GM23338 (cell line): Measurements from ENCODE around the gene SCNN1G. TPM values are rescaled to one million over a fixed set of nuclear protein-coding genes. Genes with fewer than 3 reads are reported as not detected.

Experiments
- ATAC-seq: fragments of 200-7000 bp; cut with Tn5 transposase; 3 replicates; pipeline ENCODE4 v1.9.1; 2020
- DNase-seq: peaks from one replicate; pipeline ENCODE4 v3.0.0-alpha.2; 2015; ENCODE audit warnings: low spot score
- H2AFZ ChIP-seq: fragments of 200-600 bp; sonication (generic); 2 replicates; pipeline ENCODE4 v1.8.0; 2016; ENCODE audit warnings: antibody characterized with exemption, mild to moderate bottlenecking, moderate library complexity
- H3F3A ChIP-seq: fragments of 200-600 bp; sonication (generic); replicated peaks from 2 replicates; pipeline ENCODE4 v1.8.0; 2017; ENCODE audit warnings: antibody characterized with exemption, mixed run types, low read depth
- H3K27ac ChIP-seq: fragments of 200-600 bp; sonication (generic); 2 replicates; pipeline ENCODE4 v1.6.1; 2016; ENCODE audit warnings: low read depth
- H3K27me3 ChIP-seq: fragments of 200-600 bp; sonication (generic); 2 replicates; pipeline ENCODE4 v1.8.0; 2016; ENCODE audit warnings: mild to moderate bottlenecking, mixed run types, moderate library complexity; ENCODE audit not compliant: insufficient read depth
- H3K36me3 ChIP-seq: fragments of 200-600 bp; sonication (generic); 2 replicates; pipeline ENCODE4 v1.8.0; 2016; ENCODE audit warnings: mild to moderate bottlenecking; ENCODE audit not compliant: insufficient read depth
- H3K4me1 ChIP-seq: fragments of 200-600 bp; sonication (generic); 2 replicates; pipeline ENCODE4 v1.8.0; 2016; ENCODE audit warnings: mild to moderate bottlenecking, moderate library complexity; ENCODE audit not compliant: insufficient read depth
- H3K4me2 ChIP-seq: fragments of 200-600 bp; sonication (generic); 2 replicates; pipeline ENCODE4 v1.7.1; 2017; ENCODE audit warnings: mixed run types
- H3K4me3 ChIP-seq: fragments of 200-600 bp; sonication (generic); 2 replicates; pipeline ENCODE4 v1.6.1; 2016; ENCODE audit warnings: mixed run types
- H3K79me2 ChIP-seq: fragments of 200-600 bp; sonication (generic); replicated peaks from 2 replicates; pipeline ENCODE4 v1.8.0; 2017; ENCODE audit warnings: mild to moderate bottlenecking; ENCODE audit not compliant: insufficient read depth
- H3K9me2 ChIP-seq: fragments of 200-600 bp; sonication (generic); 2 replicates; pipeline ENCODE4 v1.8.0; 2017; ENCODE audit not compliant: insufficient read depth
- H4K20me1 ChIP-seq: fragments of 200-600 bp; sonication (generic); replicated peaks from 2 replicates; pipeline ENCODE4 v1.8.0; 2017; ENCODE audit warnings: mild to moderate bottlenecking; ENCODE audit not compliant: insufficient read depth
- H3K27ac Mint-ChIP-seq: 2 replicates; pipeline ENCODE4 v1.8.0; 2020; ENCODE audit warnings: inconsistent platforms, mild to moderate bottlenecking, moderate library complexity, mixed read lengths
- H3K27me3 Mint-ChIP-seq: 3 replicates; pipeline ENCODE4 v1.8.0; 2022; ENCODE audit warnings: low read depth, mild to moderate bottlenecking, moderate library complexity, mixed read lengths, inconsistent platforms; ENCODE audit not compliant: insufficient read depth, poor library complexity
- H3K36me3 Mint-ChIP-seq: 3 replicates; pipeline ENCODE4 v1.8.0; 2021; ENCODE audit warnings: low read depth, mild to moderate bottlenecking, inconsistent platforms, moderate library complexity, mixed read lengths
- H3K4me1 Mint-ChIP-seq: 3 replicates; pipeline ENCODE4 v1.8.0; 2020; ENCODE audit warnings: mild to moderate bottlenecking, inconsistent platforms, mixed read lengths
- H3K4me3 Mint-ChIP-seq: 3 replicates; pipeline ENCODE4 v1.8.0; 2021; ENCODE audit warnings: moderate library complexity, mild to moderate bottlenecking, inconsistent platforms, mixed read lengths
- H3K9me3 Mint-ChIP-seq: 3 replicates; pipeline ENCODE4 v1.8.0; 2020; ENCODE audit warnings: moderate library complexity, mild to moderate bottlenecking, inconsistent platforms, mixed read lengths
- EZH2phosphoT487 ChIP-seq: fragments of 200-600 bp; sonication (generic); IDR thresholded peaks from one replicate; pipeline ENCODE4 v1.8.1; 2018; ENCODE audit warnings: antibody characterized with exemption; ENCODE audit not compliant: unreplicated experiment
- NANOG ChIP-seq: IDR thresholded peaks from 2 replicates; pipeline ENCODE4 v1.6.1; 2016; ENCODE audit warnings: antibody characterized with exemption, borderline replicate concordance
- POLR2AphosphoS5 ChIP-seq: IDR thresholded peaks from 2 replicates; pipeline ENCODE4 v1.6.1; 2016; ENCODE audit warnings: antibody characterized with exemption, low read depth
- STAT1 ChIP-seq: IDR thresholded peaks from one replicate; pipeline ENCODE4 v1.6.1; 2016; ENCODE audit warnings: antibody characterized with exemption; ENCODE audit not compliant: unreplicated experiment
- ZNF114 ChIP-seq: fragments of 250-450 bp; sonication (Bioruptor Pico); IDR thresholded peaks from 2 replicates; pipeline ENCODE4 v1.5.0; 2020; ENCODE audit warnings: mild to moderate bottlenecking, moderate library complexity
- ZNF331 ChIP-seq: fragments of 250-450 bp; sonication (Bioruptor Pico); IDR thresholded peaks from 2 replicates; pipeline ENCODE4 v1.5.0; 2020; ENCODE audit warnings: low read depth, mild to moderate bottlenecking, moderate library complexity
- polyA plus RNA-seq: library from polyadenylated mRNA; unstranded; fragments of >200 nt; fragmentation: Nextera tagmentation; extraction: Ambion mirVana; gene quantifications from 2 replicates; pipeline ENCODE4 v1.2.1, GENCODE V29; 2016
- total RNA-seq: library from RNA; depleted of rRNA; stranded (reverse); fragments of >200 nt; shearing (Covaris generic); gene quantifications from 2 replicates; pipeline ENCODE4 v1.2.3, GENCODE V29; 2014
- TF ChIP-seq, protein P1 (sequence below): IDR thresholded peaks from 2 replicates; pipeline ENCODE4 v1.6.1; 2016; ENCODE audit warnings: antibody characterized with exemption
- TF ChIP-seq, protein P2 (sequence below): IDR thresholded peaks from one replicate; pipeline ENCODE4 v1.6.1; 2018; ENCODE audit warnings: antibody characterized with exemption; ENCODE audit not compliant: unreplicated experiment
- TF ChIP-seq, protein P3 (sequence below), 2 experiments: fragments of 200-600 bp in 1 of 2; sonication (generic) in 1 of 2; conservative IDR thresholded peaks; 2 replicates each; pipeline versions ENCODE4 v1.5.1 to v1.6.1; 2016 to 2017; ENCODE audit warnings: antibody characterized with exemption in 2 of 2, low read depth in 2 of 2, mild to moderate bottlenecking in 2 of 2, moderate library complexity in 1 of 2

Gene SCNN1G
- total and polyA plus RNA-seq, 2 experiments from 2014 or later: 0.97 to 1.1 TPM

DNA sequence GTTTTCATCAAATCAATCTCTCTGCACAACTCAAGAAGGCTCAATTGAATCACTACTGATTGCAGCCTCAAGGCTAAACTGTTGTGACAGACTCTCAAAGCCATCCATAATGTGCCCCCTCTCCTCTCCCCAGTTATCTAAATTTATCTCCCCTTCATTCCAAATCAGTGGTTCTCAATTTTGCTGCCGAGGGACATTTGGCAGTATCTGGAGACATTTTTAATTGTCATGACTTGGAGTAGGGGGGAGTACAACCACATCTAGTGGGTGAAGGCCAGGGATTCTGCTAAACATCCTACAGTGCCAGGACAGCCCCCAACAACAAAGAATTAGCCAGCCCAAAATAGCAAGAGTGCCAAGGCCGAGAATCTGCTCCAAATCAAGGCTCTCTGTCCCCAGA is 42.4 kb upstream of the SCNN1G start:
- Mint-ChIP-seq H3K27me3 (peaks cover 5% of the 10 kb centered on the region), H3K4me3 (no peak overlapping the region), H3K27ac (no peak overlapping the region), H3K9me3 (peaks cover 5% of the 10 kb centered on the region; the same call in 1 of the 3 replicates), H3K36me3 (peaks cover 8% of the 10 kb centered on the region; the same call in 2 of the 3 replicates), H3K4me1 (peaks cover 19% of the 10 kb centered on the region)
- Histone ChIP-seq H2AFZ (no peak overlapping the region), H3K4me1 (peaks cover 17% of the 10 kb centered on the region), H3F3A (no peaks in the 10 kb centered on the region), H3K36me3 (no peaks in the 10 kb centered on the region), H3K27ac (no peak overlapping the region), H3K27me3 (no peaks in the 10 kb centered on the region), H3K79me2 (peaks cover 100% of the 10 kb centered on the region), H3K4me2 (no peak overlapping the region), H4K20me1 (peaks cover 31% of the 10 kb centered on the region), H3K9me2 (no peaks in the 10 kb centered on the region), H3K4me3 (no peak overlapping the region)
- ATAC-seq (no peak), DNase-seq (no peak)
- no peak for TF ChIP-seq ZNF114 (CRISPR knock-in tag)
- TF ChIP-seq STAT1: no peak
- TF ChIP-seq, protein P1, sequence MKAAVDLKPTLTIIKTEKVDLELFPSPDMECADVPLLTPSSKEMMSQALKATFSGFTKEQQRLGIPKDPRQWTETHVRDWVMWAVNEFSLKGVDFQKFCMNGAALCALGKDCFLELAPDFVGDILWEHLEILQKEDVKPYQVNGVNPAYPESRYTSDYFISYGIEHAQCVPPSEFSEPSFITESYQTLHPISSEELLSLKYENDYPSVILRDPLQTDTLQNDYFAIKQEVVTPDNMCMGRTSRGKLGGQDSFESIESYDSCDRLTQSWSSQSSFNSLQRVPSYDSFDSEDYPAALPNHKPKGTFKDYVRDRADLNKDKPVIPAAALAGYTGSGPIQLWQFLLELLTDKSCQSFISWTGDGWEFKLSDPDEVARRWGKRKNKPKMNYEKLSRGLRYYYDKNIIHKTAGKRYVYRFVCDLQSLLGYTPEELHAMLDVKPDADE: no peak

DNA sequence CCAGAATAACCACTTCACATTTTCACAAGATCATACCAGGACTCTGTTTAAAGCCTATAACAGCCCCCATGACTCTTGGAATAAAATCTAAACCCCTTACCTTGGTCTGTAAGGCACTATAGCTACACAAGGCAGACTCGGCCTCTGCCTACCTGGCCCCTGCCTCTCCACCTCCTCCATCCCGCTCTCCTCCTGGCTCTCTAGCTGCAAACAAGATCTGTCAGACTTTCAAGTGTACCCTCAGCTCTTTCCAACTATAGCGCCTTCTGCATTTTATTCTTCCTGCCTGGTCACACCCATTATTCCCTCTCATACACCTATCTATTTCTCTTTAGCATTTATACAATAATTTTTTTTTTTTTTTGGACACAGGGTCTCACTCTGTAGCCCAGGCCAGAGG is 41.5 kb upstream of the SCNN1G start:
- no peaks in the 10 kb centered on the region for H3K36me3 ChIP-seq
- H3K4me3 ChIP-seq: no peak overlapping the region
- ATAC-seq (no peak), DNase-seq (no peak)
- H3K27ac ChIP-seq: no peak overlapping the region
- peaks cover 32% of the 10 kb centered on the region for H4K20me1 ChIP-seq
- peaks cover 26% of the 10 kb centered on the region for H3K4me1 ChIP-seq
- no peaks in the 10 kb centered on the region for H3K9me2 ChIP-seq
- Mint-ChIP-seq H3K36me3 (peaks cover 5% of the 10 kb centered on the region; the same call in 1 of the 3 replicates), H3K27me3 (peaks cover 5% of the 10 kb centered on the region), H3K4me3 (no peak overlapping the region), H3K4me1 (peaks cover 27% of the 10 kb centered on the region), H3K27ac (no peak overlapping the region), H3K9me3 (peaks cover 1% of the 10 kb centered on the region; the same call in 1 of the 3 replicates)
- no peak overlapping the region for H3K4me2 ChIP-seq
- H3F3A ChIP-seq: no peaks in the 10 kb centered on the region
- H3K79me2 ChIP-seq: peaks cover 100% of the 10 kb centered on the region
- H2AFZ ChIP-seq: no peak overlapping the region
- no peaks in the 10 kb centered on the region for H3K27me3 ChIP-seq
- no peak for TF ChIP-seq POLR2AphosphoS5
- no peak for TF ChIP-seq EZH2phosphoT487
- no peak for TF ChIP-seq NANOG
- TF ChIP-seq ZNF331: no peak
- no peak for TF ChIP-seq STAT1
- TF ChIP-seq, protein P2, sequence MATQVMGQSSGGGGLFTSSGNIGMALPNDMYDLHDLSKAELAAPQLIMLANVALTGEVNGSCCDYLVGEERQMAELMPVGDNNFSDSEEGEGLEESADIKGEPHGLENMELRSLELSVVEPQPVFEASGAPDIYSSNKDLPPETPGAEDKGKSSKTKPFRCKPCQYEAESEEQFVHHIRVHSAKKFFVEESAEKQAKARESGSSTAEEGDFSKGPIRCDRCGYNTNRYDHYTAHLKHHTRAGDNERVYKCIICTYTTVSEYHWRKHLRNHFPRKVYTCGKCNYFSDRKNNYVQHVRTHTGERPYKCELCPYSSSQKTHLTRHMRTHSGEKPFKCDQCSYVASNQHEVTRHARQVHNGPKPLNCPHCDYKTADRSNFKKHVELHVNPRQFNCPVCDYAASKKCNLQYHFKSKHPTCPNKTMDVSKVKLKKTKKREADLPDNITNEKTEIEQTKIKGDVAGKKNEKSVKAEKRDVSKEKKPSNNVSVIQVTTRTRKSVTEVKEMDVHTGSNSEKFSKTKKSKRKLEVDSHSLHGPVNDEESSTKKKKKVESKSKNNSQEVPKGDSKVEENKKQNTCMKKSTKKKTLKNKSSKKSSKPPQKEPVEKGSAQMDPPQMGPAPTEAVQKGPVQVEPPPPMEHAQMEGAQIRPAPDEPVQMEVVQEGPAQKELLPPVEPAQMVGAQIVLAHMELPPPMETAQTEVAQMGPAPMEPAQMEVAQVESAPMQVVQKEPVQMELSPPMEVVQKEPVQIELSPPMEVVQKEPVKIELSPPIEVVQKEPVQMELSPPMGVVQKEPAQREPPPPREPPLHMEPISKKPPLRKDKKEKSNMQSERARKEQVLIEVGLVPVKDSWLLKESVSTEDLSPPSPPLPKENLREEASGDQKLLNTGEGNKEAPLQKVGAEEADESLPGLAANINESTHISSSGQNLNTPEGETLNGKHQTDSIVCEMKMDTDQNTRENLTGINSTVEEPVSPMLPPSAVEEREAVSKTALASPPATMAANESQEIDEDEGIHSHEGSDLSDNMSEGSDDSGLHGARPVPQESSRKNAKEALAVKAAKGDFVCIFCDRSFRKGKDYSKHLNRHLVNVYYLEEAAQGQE: no peak
- TF ChIP-seq, protein P3, sequence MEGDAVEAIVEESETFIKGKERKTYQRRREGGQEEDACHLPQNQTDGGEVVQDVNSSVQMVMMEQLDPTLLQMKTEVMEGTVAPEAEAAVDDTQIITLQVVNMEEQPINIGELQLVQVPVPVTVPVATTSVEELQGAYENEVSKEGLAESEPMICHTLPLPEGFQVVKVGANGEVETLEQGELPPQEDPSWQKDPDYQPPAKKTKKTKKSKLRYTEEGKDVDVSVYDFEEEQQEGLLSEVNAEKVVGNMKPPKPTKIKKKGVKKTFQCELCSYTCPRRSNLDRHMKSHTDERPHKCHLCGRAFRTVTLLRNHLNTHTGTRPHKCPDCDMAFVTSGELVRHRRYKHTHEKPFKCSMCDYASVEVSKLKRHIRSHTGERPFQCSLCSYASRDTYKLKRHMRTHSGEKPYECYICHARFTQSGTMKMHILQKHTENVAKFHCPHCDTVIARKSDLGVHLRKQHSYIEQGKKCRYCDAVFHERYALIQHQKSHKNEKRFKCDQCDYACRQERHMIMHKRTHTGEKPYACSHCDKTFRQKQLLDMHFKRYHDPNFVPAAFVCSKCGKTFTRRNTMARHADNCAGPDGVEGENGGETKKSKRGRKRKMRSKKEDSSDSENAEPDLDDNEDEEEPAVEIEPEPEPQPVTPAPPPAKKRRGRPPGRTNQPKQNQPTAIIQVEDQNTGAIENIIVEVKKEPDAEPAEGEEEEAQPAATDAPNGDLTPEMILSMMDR (conservative IDR thresholded peaks at IDR 0.05; ENCODE audit: low read depth in 2 of 2): no peak
- TF ChIP-seq ZNF114 (CRISPR knock-in tag): no peak
- TF ChIP-seq, protein P1: no peak
